GM18861 (cell line): ENCODE results near the gene GAS1.
A peak's percentile ranks its signal among the peaks of the same experiment; 100 is the strongest.

Experiments
- ATAC-seq: cut with Tn5 transposase; IDR thresholded peaks from one replicate; pipeline ENCODE4 v1.9.1; 2021; ENCODE audit not compliant: unreplicated experiment

The GAS1 gene

DNA sequence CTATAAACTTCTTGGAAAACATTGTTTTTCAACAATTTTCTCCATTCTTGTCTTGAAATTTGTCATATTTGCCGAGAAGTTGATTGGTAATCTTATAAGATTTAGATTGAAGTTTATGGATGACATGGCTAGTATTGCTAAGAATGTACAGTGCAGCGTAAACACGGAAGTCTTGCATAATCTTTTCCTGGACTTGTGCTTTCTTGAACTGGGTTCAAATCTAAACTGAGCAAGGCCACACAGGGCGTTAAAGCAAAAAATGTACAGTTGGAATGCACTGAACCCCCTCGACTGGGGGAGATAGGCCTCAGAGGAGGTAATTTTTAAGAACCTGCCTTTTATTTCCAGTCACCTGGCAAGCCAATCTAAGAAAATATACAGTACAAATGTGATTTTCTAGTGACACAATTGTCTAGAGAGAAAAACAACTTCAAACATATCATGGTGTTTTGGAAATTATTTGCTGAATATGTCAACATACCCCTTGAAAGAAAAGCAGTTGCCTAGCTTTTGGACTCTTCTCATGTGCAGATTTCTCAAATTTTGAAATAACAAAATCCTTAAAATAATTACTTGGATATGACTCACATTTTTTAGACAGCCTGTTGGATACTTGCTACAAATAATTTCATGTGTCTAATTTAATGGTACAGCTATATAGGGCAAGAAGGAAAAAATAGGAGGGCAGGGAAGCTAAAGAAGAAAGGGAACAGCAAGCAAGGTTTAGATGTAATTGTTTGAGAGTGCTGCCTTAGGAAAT, 18.5 kb upstream of the GAS1 start:
- ATAC-seq: no peak

DNA sequence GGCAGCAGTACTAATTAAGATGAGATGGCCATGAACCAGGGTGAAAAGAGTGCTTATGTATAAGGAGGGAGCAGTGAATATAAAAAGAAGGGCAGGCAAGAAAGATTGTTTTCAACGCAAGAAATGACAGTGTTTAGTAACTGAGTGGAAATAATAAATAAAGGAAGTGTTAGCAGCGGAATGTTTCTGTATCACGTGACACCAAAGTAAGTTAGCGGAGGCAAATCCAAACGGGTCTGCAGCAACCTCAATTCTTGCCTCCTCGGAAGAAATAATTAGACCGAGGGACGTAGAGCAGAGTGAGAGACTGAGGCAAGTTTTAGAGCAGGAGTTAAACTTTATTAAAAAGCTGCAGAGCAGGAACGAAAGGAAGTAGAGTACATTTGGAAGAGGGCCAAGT, 15.4 kb upstream of the GAS1 start:
- no peak for ATAC-seq

- no peak for ATAC-seq
These were observed 13.6 kb upstream of the GAS1 start for GRCh38 chr9:86960938-86961337.

DNA sequence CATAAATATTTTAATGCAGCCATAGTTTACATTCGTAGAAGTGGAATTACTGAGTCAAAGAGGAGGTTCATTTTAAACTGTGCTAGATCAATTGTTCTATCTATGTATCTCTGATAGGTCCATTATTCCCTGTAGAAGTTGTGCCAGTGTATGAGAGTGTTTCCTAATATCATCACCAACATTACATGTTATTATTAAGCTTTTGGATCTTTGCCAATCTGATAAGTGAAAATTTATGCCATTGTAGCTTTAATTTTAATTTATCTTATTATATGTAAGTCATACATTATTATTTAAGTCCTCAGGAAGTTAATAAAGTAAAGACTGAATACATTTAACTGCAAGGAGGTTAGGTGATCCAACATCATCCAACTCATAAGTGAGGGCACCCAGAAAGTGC, 10.9 kb upstream of the GAS1 start:
- no peak for ATAC-seq

DNA sequence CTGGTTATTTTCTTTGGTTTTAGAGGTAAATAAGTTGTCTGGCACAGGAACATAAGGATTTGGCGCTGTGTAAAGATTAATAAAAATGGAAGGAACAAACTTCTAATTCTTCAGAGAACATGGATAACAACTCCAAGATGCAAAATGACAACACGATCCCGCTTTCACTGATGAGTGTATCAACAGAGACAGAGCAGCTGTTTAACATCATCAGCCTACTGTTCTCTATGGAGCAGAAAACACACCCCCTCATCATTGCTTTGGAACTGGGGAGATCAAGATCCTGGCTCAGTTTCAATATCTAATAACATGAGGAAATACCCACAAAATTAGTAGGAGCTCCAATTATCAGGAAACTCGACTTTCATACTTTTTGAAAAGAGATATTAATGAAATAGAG, 8.3 kb upstream of the GAS1 start:
- ATAC-seq: no peak

DNA sequence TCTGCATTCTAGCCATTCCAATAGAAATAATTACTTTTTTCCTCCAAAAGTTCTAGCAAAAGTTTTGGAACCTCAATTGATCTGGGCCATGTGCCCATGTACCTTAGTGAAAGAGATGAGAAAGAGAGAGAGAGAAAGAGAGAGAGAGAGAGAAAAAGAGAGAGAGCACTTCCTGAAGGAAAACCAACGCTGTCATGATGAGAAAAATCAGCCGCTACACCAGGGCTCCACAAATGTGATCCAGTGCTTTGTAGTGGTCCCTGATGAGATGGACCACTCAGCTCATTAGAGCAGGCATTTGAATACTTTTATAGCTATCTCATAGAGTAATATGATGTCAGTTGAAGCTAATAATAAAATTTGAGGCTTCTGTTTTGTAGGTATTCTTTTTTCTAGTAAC, 7.7 kb upstream of the GAS1 start:
- no peak for ATAC-seq

GRCh38 chr9:86953181-86953580, 5.9 kb upstream of the GAS1 start:
- no peak for ATAC-seq

DNA sequence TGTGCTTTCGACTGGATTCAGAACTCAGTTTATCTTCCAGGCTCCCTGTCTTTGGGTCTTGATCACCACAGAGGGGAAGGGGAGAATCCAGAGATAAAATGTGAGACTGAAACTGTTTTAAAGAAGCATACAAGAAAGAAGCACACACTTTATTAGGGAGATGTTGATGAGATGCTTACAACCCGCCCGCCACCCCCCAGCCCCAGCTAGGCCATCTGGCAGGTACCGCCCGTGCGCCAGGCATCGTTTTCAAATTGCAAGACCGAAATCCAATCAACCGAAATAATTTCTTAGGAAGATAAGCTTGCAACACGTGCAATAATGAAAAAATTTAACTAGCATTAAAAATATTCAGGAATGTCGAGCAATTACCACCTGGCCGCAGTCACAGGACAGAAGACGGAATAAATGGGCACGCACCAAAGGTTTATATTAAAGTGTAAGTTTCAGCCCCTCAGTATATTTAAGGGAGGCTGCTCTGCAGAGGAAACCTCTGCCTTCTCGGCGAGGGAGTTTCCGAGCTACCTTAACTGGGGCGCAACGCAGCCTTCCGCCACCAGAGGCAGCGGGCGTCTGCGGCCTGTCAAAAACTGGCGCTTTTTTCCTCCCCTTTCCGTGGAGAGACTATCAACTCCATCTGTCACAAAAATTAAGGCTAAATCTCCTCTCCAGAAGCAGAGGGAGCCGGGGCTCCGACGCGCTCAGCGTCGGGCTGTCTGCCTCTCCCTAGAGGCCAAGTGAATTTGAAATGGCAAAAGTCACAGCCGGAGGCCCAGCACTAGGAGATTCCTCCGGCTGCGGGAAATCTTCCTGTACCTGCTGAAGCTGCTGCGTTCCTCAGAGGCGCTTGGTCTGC, 996 bp upstream of the GAS1 start:
- peak; percentile 76 for ATAC-seq

GRCh38 chr9:86946201-86947145, 833 bp downstream of the GAS1 start:
- no peak for ATAC-seq

DNA sequence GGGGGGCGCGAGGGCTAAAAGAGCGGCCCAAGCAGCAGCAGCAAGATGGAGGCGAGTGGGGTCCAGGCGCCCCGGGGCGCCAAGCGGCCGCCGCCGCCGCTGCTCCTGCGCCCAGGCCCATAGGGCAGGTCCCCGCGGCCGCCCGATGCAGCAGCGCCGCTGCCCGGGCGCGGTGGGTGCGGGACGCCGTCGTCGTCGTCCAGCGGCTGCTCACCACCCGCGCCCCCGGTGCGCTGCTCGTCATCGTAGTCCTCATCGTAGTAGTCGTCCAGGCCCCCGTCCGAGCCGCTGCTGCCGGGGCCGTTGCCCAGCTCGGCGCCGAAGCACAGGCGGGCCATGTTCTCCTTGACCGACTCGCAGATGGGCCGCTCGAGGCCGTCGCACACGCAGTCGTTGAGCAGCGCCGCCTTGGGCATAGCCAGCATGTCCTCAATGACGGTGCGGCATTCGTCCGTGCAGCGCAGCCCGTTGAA, 1.5 kb downstream of the GAS1 start:
- no peak for ATAC-seq

- no peak for ATAC-seq
These were observed 2.2 kb downstream of the GAS1 start for GRCh38 chr9:86944796-86945727.

GRCh38 chr9:86943201-86944113, 3.8 kb downstream of the GAS1 start:
- no peak for ATAC-seq

GRCh38 chr9:86942281-86943200, 4.8 kb downstream of the GAS1 start:
- ATAC-seq: no peak

DNA sequence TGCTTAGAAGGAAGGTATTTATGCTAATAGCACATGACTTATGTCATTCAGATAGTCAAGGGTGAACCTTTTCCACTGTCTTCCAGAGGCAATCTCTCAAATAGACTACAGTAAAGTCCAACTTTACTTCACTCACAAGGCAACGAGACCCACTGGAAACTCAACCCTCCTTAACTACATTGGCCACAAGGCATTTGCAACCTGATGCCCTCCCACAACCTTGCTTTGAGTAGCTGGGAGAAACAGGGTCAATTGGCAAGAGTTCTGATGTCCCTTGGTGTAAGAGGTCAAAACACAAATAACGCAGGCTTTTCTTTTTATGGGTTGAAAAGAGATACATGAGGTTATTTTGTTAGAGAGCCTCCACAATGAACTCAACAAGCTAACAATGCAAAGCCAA, 6.1 kb downstream of the GAS1 start:
- ATAC-seq: no peak

DNA sequence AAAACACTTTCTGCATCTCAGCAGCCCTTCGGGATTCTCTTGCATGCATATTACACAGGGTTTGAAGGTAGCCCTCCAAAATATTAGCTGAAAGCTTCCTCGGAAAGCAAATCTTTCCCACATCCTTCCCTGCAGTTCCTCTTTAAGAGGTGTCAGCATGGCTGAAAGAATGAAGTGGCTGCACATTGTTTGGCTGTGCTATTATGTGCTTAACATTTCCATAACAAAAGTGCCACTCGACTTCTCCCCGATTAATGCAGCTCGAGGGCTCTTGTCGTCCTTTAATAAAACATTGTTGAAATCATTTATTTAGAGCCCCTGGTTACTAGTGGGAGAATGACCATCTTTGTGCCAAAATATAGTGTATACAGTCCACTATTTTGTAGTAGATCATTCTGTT, 6.5 kb downstream of the GAS1 start:
- no peak for ATAC-seq

DNA sequence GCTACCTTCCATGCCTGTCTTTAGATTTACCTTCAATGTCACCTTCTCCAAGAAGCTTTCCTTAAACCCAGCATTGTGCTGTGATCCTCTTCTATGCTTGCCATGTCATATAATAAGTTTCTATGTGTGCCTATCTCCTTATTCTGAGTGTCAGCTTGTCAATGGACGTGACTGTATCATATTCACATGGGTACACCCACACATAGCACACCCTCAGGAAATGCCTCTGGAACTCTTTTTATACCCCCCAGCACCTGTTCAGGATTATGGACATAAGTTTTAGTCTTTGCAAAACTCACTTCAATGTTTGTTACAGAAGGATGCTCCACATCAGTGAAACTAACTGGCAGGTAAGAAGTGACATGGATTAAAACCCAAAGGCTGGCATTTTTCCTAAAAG, 7.4 kb downstream of the GAS1 start:
- no peak for ATAC-seq

GRCh38 chr9:86939321-86939720, 8.0 kb downstream of the GAS1 start:
- no peak for ATAC-seq

- no peak for ATAC-seq
These were observed 8.5 kb downstream of the GAS1 start for GRCh38 chr9:86938780-86939179.
